GM21723 (cell line): ENCODE data around the gene NECAB2.

Source experiments
- ATAC-seq: cut with Tn5 transposase; IDR thresholded peaks from one replicate; pipeline ENCODE4 v1.9.1; 2021; ENCODE audit warnings: mild to moderate bottlenecking, moderate library complexity; ENCODE audit not compliant: unreplicated experiment

Gene NECAB2

GRCh38 chr16:83951544-83951943 lies 16.5 kb upstream of the NECAB2 start:
- no peak for ATAC-seq

DNA sequence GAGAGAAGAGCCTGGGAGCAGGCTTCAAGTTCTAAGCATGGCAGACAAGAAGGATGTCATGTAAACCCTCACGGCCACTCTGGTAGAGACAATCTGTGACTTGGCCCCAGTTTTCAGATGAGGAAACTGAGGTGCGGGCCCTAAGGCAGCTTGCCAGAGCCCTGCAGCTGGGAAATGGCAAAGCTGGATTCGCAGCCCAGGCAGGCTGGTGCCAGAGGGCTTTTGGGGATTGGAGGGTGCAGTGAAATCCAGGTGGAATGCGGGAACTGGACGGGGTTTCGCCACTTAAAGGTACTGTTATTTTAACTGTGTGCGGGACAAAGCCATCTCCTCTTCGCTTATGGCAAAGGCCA lies 15.5 kb upstream of the NECAB2 start:
- ATAC-seq, result no peak

GRCh38 chr16:83952940-83953795 lies 14.9 kb upstream of the NECAB2 start, which contains the start of gene OSGIN1:
Gene OSGIN1 (plus strand): TSS chr16:83953240. CDS start chr16:83957672, 4,432 bp downstream.
- ATAC-seq, result peak; percentile 85

- ATAC-seq, result no peak
These were observed 14.1 kb upstream of the NECAB2 start for GRCh38 chr16:83953796-83954576.

DNA sequence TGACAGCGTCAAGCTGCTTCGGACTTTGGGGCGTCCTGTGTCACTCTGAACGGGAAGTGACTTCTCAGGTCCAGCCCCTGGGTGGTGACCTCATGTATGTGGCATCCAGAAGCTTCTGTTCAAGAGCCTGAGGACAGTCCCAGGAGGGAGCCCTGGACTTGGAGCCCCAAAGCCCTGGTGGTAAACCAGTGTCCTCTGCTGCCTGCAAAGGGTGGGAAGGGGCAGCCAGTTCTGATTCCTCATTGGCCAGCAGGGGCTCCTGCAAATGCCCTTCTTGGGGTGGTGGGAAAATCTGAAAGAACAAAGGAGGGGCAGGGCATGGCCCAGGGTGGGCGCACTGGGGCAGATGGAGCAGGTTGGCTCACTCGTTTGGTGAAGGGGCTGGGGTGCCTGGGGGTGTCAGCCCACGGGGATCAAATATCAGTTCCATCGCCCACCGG lies 13.4 kb upstream of the NECAB2 start:
- ATAC-seq, result no peak

DNA sequence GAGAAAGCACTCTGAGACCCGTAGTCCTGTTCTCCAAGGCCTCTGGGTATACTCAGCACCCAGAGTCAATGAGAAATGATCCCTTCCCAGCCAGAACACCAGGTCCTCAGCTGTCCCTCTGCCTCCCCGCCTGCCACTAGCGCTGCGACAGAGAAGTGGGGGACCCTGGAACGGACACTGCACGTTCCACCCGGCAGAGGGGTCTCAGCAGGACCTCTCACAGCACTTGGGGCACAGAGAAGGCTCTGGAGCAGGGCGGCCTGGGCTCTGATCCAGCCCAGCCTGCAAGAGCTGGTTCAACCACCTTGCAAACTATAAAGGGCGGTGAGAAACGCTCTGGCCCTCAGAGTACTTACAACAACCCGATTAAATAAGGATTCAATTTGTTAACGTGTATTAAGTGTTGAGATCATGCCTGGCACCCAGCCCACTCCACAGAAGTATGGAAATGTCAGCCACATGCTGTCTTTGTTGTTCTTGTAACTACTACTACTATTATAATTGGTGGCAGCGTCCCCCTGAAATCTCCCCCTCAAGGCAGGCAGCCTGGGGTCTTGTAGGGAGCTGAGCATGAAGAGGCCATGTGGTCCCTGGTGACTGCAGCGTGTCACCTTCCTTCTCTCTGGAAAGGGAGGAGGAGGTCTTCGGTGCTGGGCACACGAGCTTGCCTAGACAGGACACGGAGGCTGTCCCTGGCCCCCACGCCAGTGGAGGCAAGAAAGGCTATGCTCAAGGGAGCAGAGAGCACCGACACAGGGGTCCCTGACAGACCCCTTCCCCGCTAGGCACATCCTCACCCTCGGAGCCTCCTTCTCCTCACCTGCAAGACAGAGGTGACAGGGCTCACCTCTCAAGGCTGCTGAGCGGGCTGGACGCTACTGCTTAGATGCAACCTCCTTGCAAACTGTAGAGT lies 12.6 kb upstream of the NECAB2 start:
- no peak for ATAC-seq

DNA sequence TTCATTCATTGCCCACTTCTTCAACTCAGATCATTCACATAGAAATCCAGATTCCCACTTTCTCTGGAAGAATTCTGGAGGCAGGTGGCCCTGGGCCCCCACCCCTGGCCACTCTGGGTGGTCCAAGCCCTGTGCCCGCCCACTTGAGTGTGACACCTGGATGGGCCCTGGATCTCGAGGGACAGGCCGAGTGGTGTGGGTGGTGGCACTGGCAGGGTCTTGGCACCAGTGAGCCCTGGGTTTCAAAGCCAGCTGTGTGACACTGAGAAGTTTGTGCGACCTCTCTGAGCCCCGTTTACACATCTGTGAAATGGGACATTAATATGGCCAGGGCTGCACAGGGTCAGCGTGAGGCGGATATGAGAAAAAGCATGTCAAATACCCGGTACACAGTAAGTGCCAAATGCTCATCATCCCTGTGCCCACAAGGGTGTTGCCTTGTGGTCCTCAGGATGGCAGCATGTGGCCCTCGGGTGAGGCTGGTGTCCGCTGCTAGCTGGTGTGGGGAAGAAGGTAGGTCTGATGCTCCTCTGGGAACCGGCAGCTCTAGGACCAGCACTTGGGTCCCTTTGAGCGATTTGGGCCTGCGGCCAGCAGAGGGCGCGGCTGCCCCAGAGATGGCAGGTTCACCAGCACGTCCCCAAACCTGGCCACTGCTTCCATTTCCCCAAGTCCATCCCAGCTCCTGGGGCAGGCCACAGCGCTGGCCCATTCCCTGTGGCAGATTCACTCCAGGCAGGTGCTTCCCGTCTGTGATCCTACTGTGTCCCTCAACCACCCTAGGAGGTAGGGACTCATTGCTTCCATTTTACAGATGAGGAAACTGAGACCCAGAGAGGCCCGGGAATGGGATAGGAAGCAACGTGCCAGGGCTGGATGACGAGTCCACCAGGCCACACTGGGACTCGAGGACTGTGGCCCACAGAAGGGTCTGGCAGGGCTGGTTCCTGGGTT lies 11.4 kb upstream of the NECAB2 start:
- peak; percentile 45 for ATAC-seq

GRCh38 chr16:83957296-83957855 lies 10.7 kb upstream of the NECAB2 start:
- ATAC-seq, result no peak

DNA sequence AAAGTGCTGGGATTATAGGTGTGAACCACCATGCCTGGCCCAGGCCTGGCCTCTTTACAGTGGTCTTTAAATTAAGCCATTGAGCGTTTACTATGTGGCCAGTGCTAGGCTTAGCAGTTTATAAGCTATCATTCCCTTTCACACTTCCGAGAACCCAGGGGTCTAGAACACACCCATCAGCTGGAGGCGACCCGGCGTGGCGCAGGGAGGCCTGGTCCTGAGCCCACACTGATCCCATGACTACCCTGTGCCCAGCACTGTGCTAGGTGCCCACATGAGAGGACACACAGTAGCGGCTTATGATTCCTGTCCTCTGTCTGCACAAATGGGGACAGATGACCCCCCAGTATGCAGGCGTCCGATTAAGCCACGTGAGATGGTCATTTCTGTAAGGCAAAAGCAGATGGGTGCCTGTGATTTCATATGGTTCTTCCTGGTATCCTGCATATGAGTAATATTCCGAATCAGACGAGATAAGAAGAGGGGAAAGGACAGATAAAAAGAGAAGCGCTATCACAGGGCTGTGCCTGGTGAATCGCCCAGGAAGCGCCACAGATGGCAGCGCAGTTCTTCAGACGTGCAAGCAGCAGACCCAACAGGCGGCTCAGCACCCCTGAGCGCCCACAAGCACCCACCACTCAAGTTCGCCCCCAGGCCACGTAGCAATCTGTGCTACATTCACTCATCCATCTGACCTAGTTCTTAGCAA lies 9.8 kb upstream of the NECAB2 start:
- no peak for ATAC-seq

GRCh38 chr16:83958846-83959565 lies 9.0 kb upstream of the NECAB2 start:
- ATAC-seq, result no peak

GRCh38 chr16:83959656-83960434 lies 8.2 kb upstream of the NECAB2 start:
- ATAC-seq, result no peak

- ATAC-seq, result no peak
These were observed 7.4 kb upstream of the NECAB2 start for GRCh38 chr16:83960521-83961249.

GRCh38 chr16:83961591-83961990 lies 6.5 kb upstream of the NECAB2 start:
- no peak for ATAC-seq

DNA sequence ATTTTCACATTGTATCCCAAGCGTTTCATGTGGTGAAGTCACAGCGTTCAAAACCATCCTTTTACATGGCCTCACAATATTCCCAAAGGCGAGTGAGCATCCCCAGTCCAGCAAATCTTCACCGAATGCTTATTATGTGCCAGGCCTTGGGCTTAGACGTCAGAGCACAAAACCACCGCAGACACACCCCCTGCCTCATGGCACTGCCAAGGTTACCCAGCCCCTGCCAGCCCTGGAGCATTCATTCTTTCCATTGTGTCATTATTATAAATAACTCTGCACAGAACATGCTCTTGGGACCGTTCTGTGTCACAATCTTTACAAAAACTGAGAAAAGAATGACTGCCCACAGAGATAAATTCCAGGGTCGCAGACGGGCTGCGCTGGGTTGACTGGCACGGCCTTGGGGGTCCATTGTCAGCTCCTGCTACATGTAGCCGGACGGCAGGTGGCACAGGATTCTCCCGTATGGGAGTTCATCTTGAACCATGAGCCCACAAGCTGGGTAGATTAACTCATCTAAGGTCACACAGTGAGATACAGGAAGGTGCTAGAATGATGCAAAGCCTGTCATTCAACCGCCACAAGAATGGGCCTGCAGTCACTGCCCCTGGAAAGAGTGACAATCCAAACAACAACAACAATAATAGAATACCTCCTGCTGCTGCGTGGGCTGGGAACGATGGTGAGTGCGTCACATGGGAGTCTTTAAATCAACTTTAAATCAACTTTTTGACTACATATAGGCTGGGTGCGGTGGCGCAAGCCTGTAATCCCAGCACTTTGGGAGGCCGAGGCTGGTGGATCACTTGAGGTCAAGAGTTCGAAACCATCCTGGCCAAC lies 4.5 kb upstream of the NECAB2 start:
- no peak for ATAC-seq

DNA sequence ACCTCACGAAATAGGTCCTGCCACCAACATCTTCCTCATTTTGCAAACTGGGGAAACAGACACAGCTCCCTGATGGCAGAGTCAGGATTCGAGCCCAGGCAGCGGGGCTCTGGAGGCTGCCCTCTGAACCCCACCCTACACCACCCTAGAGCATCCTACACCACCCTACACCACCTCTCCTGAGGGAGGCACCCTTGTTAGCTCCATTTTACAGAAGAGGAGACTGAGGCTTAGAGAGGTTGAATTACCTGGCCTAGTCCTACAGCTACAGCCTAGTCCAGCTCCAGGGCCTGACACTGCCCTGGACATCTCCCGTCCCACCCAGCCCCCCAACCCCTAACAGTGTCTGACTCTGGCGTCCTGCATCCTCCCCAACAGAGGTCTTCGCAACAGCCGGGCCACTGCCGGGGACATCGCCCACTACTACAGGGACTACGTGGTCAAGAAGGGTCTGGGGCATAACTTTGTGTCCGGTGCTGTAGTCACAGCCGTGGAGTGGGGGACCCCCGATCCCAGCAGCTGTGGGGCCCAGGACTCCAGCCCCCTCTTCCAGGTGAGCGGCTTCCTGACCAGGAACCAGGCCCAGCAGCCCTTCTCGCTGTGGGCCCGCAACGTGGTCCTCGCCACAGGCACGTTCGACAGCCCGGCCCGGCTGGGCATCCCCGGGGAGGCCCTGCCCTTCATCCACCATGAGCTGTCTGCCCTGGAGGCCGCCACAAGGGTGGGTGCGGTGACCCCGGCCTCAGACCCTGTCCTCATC lies 3.2 kb upstream of the NECAB2 start:
- ATAC-seq, result no peak
